GM10847 (cell line): ENCODE results near the gene CHSY1.

Source experiments
- POLR2A ChIP-seq: IDR thresholded peaks from 2 replicates; pipeline ENCODE4 v1.6.1; 2011; ENCODE audit not compliant: insufficient read length; ENCODE audit errors: extremely low read depth

CHSY1 gene

GRCh38 chr15:101179341-101180153 is 72.3 kb downstream of the CHSY1 start:
- no peak for TF ChIP-seq POLR2A

DNA sequence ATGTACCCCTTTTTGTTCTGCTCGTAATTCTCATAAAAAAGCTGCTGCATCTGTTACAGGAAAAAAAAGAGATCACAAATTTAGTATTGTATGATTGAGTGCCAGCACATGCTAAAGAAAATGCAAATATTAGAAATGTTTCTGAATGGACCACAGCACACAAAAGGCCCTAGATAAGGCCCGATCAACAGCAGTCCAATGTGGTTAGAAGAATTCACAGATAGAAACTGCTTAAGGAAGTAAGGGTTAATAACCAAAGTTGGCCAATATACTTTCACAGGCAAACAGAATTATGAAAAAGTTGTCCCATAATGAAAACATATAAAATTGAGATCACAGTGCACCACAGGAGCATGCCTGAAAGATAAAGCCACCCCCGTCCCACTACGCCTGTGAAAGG is 72.9 kb downstream of the CHSY1 start:
- TF ChIP-seq POLR2A: no peak

DNA sequence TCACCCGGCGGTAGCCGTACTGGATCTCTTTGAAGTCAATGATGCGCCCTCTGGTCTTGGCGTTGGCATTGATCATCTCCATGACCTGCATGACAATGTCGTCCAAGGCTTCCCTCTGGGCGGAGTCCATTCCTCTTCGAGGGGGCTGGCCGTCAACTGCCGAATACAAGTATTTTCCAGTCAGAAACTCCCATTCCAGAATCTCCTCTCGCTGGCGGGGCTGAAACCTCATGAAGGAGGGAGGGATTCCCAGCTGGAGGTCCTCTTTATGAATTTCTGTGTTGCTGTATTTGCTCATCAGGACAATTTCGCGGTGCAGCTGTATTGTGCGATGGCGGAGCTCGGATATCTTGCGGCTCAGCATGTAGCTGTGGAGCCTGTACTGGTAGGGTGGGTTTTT is 73.4 kb downstream of the CHSY1 start:
- TF ChIP-seq POLR2A: no peak

DNA sequence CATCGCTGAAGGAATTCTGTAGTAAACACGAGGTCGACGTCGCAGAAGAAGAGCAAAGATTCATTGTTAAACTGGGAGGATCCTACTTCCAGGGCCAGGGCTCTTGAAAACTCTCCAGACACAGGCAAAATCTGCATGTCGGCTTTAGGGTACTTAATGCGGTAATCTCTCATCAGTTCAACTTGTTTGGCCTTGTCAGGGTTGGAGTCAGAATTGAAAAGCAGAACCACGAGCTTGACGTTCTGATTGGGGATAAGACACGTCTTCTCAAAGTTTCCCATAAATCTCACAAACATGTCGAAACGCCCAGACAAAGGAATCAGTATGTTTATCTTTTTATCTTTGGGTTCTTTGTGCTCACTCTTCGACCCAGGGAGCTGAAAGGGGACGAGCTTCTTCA is 74.0 kb downstream of the CHSY1 start:
- no peak for TF ChIP-seq POLR2A

DNA sequence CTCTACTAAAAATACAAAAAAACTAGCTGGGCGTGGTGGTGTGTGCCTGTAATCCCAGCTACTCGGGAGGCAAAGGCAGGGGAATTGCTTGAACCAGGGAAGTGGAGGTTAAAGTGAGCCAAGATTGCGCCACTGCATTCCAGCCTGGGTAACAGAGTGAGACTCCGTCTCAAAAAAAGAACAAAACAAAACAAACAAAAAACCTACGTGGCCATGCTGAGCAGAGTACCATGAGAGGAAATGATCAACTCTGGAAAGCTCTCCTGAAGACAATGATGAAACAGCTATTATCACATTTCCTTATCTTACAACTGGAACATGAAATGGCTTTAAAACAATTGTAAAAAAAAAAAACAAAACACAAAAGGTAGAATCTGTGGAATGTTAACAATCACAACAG is 75.2 kb downstream of the CHSY1 start:
- no peak for TF ChIP-seq POLR2A

DNA sequence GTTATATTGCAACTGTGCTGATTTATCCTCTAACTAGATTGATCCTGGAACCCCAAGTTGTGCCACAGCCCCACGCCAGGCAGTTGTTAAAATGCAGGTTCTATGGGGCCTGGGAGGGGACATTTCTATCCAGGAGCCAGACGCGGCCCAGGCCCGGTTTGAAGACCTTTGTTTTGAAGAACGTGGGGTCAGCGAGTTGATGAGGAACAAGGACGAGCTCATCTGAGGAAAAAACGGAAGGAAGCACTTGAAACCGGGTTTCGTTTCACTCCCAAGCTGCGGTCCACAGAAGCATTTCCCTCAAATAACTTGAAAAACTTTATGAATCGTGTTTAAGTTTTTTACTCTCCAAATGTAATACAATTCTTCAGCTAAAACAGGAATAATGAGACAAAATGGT is 76.4 kb downstream of the CHSY1 start:
- TF ChIP-seq POLR2A: no peak

- no peak for TF ChIP-seq POLR2A
Observed at GRCh38 chr15:101174152-101174920, 77.5 kb downstream of the CHSY1 start.

DNA sequence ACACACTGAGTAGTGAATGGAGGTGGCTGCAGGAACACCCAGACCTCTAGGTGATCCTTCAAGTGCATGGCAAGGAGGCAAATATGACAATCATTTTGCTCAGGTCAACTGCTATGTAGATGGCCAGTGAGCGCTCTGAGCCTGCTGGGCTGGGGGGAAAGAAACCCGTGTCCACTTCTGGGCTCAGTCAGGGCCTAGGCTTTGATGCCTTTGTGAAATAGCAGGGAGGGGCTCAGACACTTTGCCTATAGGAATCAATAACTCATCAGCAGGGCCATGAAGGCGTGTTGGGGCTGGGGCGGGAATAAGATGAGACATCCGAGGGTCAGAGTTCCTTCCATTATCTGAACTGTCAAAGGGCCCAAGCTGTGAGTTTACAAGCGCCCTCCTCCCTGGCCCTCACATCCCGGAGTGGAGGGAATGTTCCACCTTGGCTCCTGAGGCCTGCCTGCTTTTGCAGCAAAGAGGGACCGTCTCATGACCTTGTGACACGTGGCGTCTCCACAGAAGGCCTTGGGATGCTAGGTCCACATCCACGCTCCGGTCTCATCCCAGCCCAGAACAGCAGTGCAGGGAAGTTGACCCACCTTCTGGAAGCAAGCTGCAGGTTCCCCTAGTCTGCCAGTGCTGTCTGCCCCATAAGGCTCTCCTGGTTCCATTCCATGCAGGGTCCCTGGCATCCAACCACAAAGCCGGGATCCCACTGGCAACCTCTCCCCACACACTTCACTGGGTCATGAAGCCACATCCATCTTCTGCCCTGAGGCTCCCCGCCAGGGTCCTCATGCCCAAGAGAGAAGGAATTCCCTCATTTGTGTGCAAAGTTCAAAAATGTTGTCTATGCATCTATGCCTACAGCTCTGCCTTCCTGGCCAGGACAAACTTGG is 78.4 kb downstream of the CHSY1 start:
- no peak for TF ChIP-seq POLR2A

DNA sequence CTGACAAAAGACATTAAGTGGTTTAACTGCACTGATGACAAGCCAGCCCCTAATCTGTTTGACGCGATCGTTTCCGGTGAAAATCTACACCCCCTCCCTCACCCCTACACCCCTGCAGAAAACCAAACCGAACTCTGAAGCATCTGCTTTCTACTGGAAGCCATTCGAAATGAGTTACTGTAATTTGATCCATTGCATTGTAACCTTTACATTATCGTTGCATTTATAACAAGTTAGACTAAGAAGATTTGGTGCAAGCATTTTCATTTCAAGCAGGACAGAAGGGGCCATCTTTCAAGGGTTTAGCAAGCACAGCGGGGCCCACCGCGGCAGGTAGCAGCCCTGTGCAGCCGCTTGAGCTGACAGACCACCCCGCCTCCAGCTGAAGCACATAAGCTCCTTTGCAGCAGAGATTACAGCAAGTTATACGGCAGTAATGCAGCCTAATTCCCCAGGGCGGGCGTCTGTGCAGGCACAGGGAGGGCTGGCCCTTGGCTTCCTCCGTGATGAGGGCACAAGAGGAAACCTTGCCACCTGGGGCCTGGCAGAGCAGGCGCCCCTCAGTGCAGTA is 79.3 kb downstream of the CHSY1 start:
- TF ChIP-seq POLR2A: no peak

DNA sequence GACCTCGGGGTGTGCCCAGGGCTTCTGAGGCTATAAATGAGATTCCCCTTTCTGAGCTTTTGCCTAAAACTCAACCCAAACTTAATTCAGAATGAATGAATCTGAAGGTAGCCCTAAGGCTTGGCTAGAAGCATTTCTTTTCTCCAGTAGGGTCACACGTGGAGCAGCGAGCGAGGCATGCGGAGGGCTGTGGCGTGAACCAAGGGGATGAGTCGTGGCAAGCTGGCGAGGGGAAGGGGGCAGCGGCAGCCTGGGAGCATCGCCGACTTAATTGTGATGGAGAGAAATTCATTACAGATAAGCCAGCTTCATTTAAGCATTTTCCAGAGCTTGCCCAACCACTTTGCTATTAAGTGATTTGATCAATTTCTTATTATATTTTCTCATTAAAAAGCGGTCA is 79.9 kb downstream of the CHSY1 start:
- TF ChIP-seq POLR2A: no peak

DNA sequence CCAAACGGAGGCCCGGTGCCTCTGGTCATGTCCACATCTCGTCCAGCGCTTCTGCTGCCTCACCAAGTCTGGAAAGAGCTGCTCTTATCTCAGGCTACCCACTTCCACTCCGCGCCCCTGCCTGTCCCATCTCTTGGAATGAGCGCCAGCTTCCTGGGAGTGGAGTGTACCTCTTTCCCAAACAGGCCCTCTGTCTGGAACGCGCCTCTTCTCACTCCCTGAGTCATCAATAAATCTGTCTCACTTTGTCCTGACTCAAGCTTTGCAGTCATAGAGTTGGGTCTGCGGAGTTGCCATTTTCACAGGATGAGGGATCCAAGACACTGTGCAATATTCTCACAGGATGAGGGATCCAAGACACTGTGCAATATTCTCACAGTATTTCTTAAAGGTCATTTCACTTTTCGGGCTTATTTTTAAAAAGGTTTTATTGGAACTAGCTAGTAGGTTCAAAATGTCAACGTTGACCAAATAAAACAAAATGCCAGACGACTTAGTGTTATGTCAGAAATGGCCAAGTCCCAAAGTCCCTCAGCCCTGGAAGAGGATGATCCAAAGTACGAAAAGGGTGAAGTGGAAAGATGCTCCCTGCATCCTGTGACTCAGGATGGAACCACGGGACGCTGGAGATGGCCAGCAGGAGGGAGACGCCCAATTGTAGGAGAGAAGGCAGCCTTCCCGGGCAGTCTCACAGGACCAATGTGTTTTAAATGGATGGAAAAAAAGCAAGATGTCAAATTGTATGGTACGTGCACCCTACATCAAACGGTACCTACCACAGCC is 81.1 kb downstream of the CHSY1 start:
- TF ChIP-seq POLR2A: no peak

GRCh38 chr15:101169495-101170071 is 82.3 kb downstream of the CHSY1 start:
- TF ChIP-seq POLR2A: no peak

DNA sequence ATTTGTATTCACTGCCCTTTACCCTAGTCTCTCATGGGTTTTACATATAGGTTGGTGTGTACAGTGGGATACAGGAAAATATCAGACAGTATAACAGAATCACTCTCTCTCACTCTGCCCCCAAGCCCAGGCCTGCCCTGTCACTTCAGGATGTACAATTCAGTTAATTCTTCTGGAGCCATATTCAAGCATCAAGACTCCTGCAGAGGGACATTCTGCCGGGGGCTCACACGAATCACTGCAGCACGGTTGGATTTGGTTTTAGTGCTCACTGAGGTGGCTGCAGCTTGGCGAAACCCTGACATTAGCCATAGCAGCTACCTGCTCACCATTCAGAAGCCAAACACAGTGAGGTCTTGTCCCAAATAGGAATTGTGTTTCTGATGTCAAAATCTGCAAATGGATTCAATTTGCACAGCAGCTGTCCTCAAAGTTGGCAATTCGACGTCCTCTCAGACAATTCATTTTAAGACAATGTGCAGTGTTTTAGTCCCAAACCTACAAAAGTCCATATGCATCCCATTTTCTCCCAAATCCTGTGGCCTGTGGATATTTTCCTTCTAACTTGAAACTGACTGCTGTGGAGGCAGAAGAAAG is 82.9 kb downstream of the CHSY1 start:
- TF ChIP-seq POLR2A: no peak

DNA sequence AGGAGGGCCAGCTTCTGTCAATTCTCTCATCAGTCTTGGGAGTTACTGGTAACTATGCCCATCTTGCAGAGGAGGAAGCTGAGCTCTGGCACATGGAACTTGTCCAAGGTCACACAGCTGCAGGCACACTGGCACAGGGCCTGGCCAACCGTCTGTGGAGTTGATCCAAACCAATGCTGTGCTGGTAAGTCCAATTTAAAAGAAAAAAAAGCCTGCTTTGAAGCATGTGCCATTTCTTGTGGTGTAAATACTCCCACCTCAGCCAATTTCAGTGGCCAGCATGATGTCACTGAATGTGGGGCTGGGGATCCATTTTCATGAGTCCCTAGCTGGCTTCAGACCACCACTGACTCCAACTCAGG is 83.4 kb downstream of the CHSY1 start:
- TF ChIP-seq POLR2A: no peak
